Measurements from ENCODE around the gene ATP6AP2. TPM values are rescaled to one million over a fixed set of nuclear protein-coding genes. Genes with fewer than 3 reads are reported as not detected.
A peak's percentile ranks its signal among the peaks of the same experiment; 100 is the strongest.
"Not testable (repeated sequence)": the region's sequence is repeated elsewhere in the genome, so short reads cannot be mapped to it uniquely, and the experiment has no call there.

Gene ATP6AP2
- total RNA-seq, 1 donor from 2014 or later, result 85.7 TPM

GRCh38 chrX:40576291-40576690, 4.5 kb upstream of the ATP6AP2 start:
- intact Hi-C loops (cut with DNase I), result no loop called here
- Histone ChIP-seq H3K9me3 (no peaks in the 10 kb centered on the region), H3K27ac (no peak overlapping the region), H3K4me3 (no peak overlapping the region), H3K27me3 (no peaks in the 10 kb centered on the region), H3K4me1 (no peaks in the 10 kb centered on the region), H3K36me3 (no peaks in the 10 kb centered on the region)
- no peak for TF ChIP-seq CTCF (IDR thresholded peaks at IDR 0.05)
- no peak for TF ChIP-seq POLR2A (IDR thresholded peaks at IDR 0.05)
- TF ChIP-seq POLR2AphosphoS5 (IDR thresholded peaks at IDR 0.05; ENCODE audit: insufficient read depth in 1 of 2, low read depth in 1 of 2), result no peak
- DNase-seq (ENCODE audit: extremely low spot score in 2 of 2), result no peak

GRCh38 chrX:40578039-40578695, 2.6 kb upstream of the ATP6AP2 start:
- peaks cover 9% of the 10 kb centered on the region for H3K4me1 ChIP-seq
- TF ChIP-seq POLR2A (IDR thresholded peaks at IDR 0.05) (no peak), POLR2AphosphoS5 (IDR thresholded peaks at IDR 0.05; ENCODE audit: insufficient read depth in 1 of 2, low read depth in 1 of 2) (no peak), CTCF (IDR thresholded peaks at IDR 0.05) (no peak)
- no peaks in the 10 kb centered on the region for H3K9me3 ChIP-seq
- H3K36me3 ChIP-seq, result no peaks in the 10 kb centered on the region
- H3K27me3 ChIP-seq, result no peaks in the 10 kb centered on the region
- no peak overlapping the region for H3K27ac ChIP-seq
- no peak for DNase-seq (ENCODE audit: extremely low spot score in 2 of 2)
- H3K4me3 ChIP-seq, result no peak overlapping the region
- intact Hi-C loops (cut with DNase I), result no loop called here

GRCh38 chrX:40579141-40579540, 1.6 kb upstream of the ATP6AP2 start:
- TF ChIP-seq POLR2AphosphoS5 (IDR thresholded peaks at IDR 0.05; ENCODE audit: insufficient read depth in 1 of 2, low read depth in 1 of 2), result no peak
- TF ChIP-seq CTCF (IDR thresholded peaks at IDR 0.05), result no peak
- TF ChIP-seq POLR2A (IDR thresholded peaks at IDR 0.05), result no peak
- Histone ChIP-seq H3K36me3 (no peaks in the 10 kb centered on the region), H3K4me1 (peaks cover 9% of the 10 kb centered on the region), H3K27me3 (no peaks in the 10 kb centered on the region), H3K9me3 (no peaks in the 10 kb centered on the region), H3K4me3 (no peak overlapping the region), H3K27ac (no peak overlapping the region)
- intact Hi-C loops (cut with DNase I), result no loop called here
- no peak for DNase-seq (ENCODE audit: extremely low spot score in 2 of 2)

GRCh38 chrX:40579900-40580536, 752 bp upstream of the ATP6AP2 start:
- no peaks in the 10 kb centered on the region for H3K27me3 ChIP-seq
- intact Hi-C loops (cut with DNase I), result no loop called here
- H3K4me1 ChIP-seq, result peaks cover 9% of the 10 kb centered on the region
- no peak for DNase-seq (ENCODE audit: extremely low spot score in 2 of 2)
- H3K36me3 ChIP-seq, result no peaks in the 10 kb centered on the region
- peak overlapping the region; percentile 76 for H3K27ac ChIP-seq
- no peak for TF ChIP-seq CTCF (IDR thresholded peaks at IDR 0.05)
- no peak for TF ChIP-seq POLR2AphosphoS5 (IDR thresholded peaks at IDR 0.05; ENCODE audit: insufficient read depth in 1 of 2, low read depth in 1 of 2)
- TF ChIP-seq POLR2A (IDR thresholded peaks at IDR 0.05), result no peak
- peak overlapping the region; percentile 51 to 69 for H3K4me3 ChIP-seq
- H3K9me3 ChIP-seq, result no peaks in the 10 kb centered on the region

GRCh38 chrX:40581336-40581920, 658 bp downstream of the ATP6AP2 start:
- no peak for DNase-seq (ENCODE audit: extremely low spot score in 2 of 2)
- intact Hi-C loops (cut with DNase I), result no loop called here
- H3K27ac ChIP-seq, result peak overlapping the region; percentile 59
- H3K27me3 ChIP-seq, result no peaks in the 10 kb centered on the region
- H3K9me3 ChIP-seq, result no peaks in the 10 kb centered on the region
- H3K4me3 ChIP-seq, result peak overlapping the region; percentile 51 to 69
- no peaks in the 10 kb centered on the region for H3K36me3 ChIP-seq
- TF ChIP-seq CTCF (IDR thresholded peaks at IDR 0.05) (no peak), POLR2AphosphoS5 (IDR thresholded peaks at IDR 0.05; ENCODE audit: insufficient read depth in 1 of 2, low read depth in 1 of 2) (no peak), POLR2A (IDR thresholded peaks at IDR 0.05) (no peak)
- peaks cover 9% of the 10 kb centered on the region for H3K4me1 ChIP-seq

- H3K36me3 ChIP-seq; DNase-seq (ENCODE audit: extremely low spot score in 2 of 2); H3K27ac ChIP-seq; H3K27me3 ChIP-seq; H3K4me1 ChIP-seq; H3K9me3 ChIP-seq; intact Hi-C loops (cut with DNase I): not testable (repeated sequence)
- H3K4me3 ChIP-seq, result peak overlapping the region; percentile 51 to 69
Observed at GRCh38 chrX:40582178-40582577, 1.4 kb downstream of the ATP6AP2 start.
